Measurements from ENCODE around the gene ACSL6. TPM values are rescaled to one million over a fixed set of nuclear protein-coding genes. Genes with fewer than 3 reads are reported as not detected.

Gene ACSL6
- total RNA-seq, 1 donor from 2014 or later = not detected

- no peaks in the 10 kb centered on the region for H4K20me1 ChIP-seq (ENCODE audit: low read depth)
- Mint-ChIP-seq H3K4me1 (peaks cover 11% of the 10 kb centered on the region), H3K9me3 (no peaks in the 10 kb centered on the region), H3K36me3 (no peaks in the 10 kb centered on the region), H3K4me3 (no peak overlapping the region), H3K27me3 (ENCODE audit: insufficient read depth, low read depth) (peaks cover 8% of the 10 kb centered on the region), H3K27ac (peak overlapping the region; percentile 13)
- H2AFZ ChIP-seq (replicated peaks) = peak overlapping the region; percentile 57
- H3K9me3 ChIP-seq (ENCODE audit: low read depth) = no peaks in the 10 kb centered on the region
- H3F3A ChIP-seq (ENCODE audit: low read depth) = no peaks in the 10 kb centered on the region
- H3K79me2 ChIP-seq (ENCODE audit: low read depth) = no peaks in the 10 kb centered on the region
- H3K4me3 ChIP-seq = no peak overlapping the region
- H3K4me1 ChIP-seq = no peaks in the 10 kb centered on the region
- H3K27ac ChIP-seq = no peak overlapping the region
- H3K36me3 ChIP-seq = no peaks in the 10 kb centered on the region
- TF ChIP-seq CTCF (IDR thresholded peaks at IDR 0.05) = no peak
- TF ChIP-seq EZH2 (IDR thresholded peaks at IDR 0.05) = no peak
- no peak for TF ChIP-seq EZH2phosphoT487 (IDR thresholded peaks at IDR 0.05)
- no peak overlapping the region for H3K4me2 ChIP-seq
- no peaks in the 10 kb centered on the region for H3K27me3 ChIP-seq
- no peak overlapping the region for H3K9ac ChIP-seq
- DNase-seq (ENCODE audit: low spot score) = no peak
These were observed 36.3 kb downstream of the ACSL6 start for GRCh38 chr5:131974956-131975726.

GRCh38 chr5:131974622-131974955 is 36.9 kb downstream of the ACSL6 start:
- no peaks in the 10 kb centered on the region for H3K27me3 ChIP-seq
- no peaks in the 10 kb centered on the region for H3K79me2 ChIP-seq (ENCODE audit: low read depth)
- Mint-ChIP-seq H3K27me3 (ENCODE audit: insufficient read depth, low read depth) (peaks cover 8% of the 10 kb centered on the region), H3K36me3 (no peaks in the 10 kb centered on the region), H3K27ac (peak overlapping the region; percentile 13), H3K4me3 (no peak overlapping the region), H3K4me1 (peaks cover 11% of the 10 kb centered on the region), H3K9me3 (no peaks in the 10 kb centered on the region)
- H4K20me1 ChIP-seq (ENCODE audit: low read depth) = no peaks in the 10 kb centered on the region
- H3K4me3 ChIP-seq = no peak overlapping the region
- no peak overlapping the region for H3K9ac ChIP-seq
- H2AFZ ChIP-seq (replicated peaks) = peak overlapping the region; percentile 57
- no peak for TF ChIP-seq EZH2phosphoT487 (IDR thresholded peaks at IDR 0.05)
- no peak for TF ChIP-seq CTCF (IDR thresholded peaks at IDR 0.05)
- no peak for TF ChIP-seq EZH2 (IDR thresholded peaks at IDR 0.05)
- no peaks in the 10 kb centered on the region for H3K36me3 ChIP-seq
- no peak overlapping the region for H3K27ac ChIP-seq
- H3K4me2 ChIP-seq = no peak overlapping the region
- H3K9me3 ChIP-seq (ENCODE audit: low read depth) = no peaks in the 10 kb centered on the region
- DNase-seq (ENCODE audit: low spot score) = no peak
- no peaks in the 10 kb centered on the region for H3K4me1 ChIP-seq
- H3F3A ChIP-seq (ENCODE audit: low read depth) = no peaks in the 10 kb centered on the region

- H3K4me1 ChIP-seq = no peaks in the 10 kb centered on the region
- Mint-ChIP-seq H3K4me1 (peaks cover 11% of the 10 kb centered on the region), H3K27me3 (ENCODE audit: insufficient read depth, low read depth) (peaks cover 8% of the 10 kb centered on the region), H3K4me3 (no peak overlapping the region), H3K9me3 (no peaks in the 10 kb centered on the region), H3K27ac (no peak overlapping the region), H3K36me3 (no peaks in the 10 kb centered on the region)
- no peak overlapping the region for H3K27ac ChIP-seq
- H3K36me3 ChIP-seq = no peaks in the 10 kb centered on the region
- DNase-seq (ENCODE audit: low spot score) = no peak
- TF ChIP-seq CTCF (IDR thresholded peaks at IDR 0.05) (no peak), EZH2 (IDR thresholded peaks at IDR 0.05) (no peak), EZH2phosphoT487 (IDR thresholded peaks at IDR 0.05) (no peak)
- H3K9me3 ChIP-seq (ENCODE audit: low read depth) = no peaks in the 10 kb centered on the region
- H3K79me2 ChIP-seq (ENCODE audit: low read depth) = no peaks in the 10 kb centered on the region
- no peaks in the 10 kb centered on the region for H4K20me1 ChIP-seq (ENCODE audit: low read depth)
- H3K27me3 ChIP-seq = no peaks in the 10 kb centered on the region
- H3K9ac ChIP-seq = no peak overlapping the region
- H3F3A ChIP-seq (ENCODE audit: low read depth) = no peaks in the 10 kb centered on the region
- no peak overlapping the region for H3K4me3 ChIP-seq
- H3K4me2 ChIP-seq = no peak overlapping the region
- no peak overlapping the region for H2AFZ ChIP-seq (replicated peaks)
These were observed 37.4 kb downstream of the ACSL6 start for GRCh38 chr5:131974016-131974415.

Measured in neural progenitor cell (in vitro differentiated cells).